CD4-positive, alpha-beta T cell treated with Interleukin-6 for 4 hours (primary cell): ENCODE data around the gene RHOBTB3.
"Not testable (repeated sequence)": the region's sequence is repeated elsewhere in the genome, so short reads cannot be mapped to it uniquely, and the experiment has no call there.

Experiments
- DNase-seq: peaks from one replicate; pipeline ENCODE4 v3.0.0-alpha.2; 2020; ENCODE audit warnings: mixed read lengths

The RHOBTB3 gene

GRCh38 chr5:95730730-95731570, at the start of gene RHOBTB3:
RHOBTB3 (plus strand) TSS chr5:95731336; CDS start chr5:95731683, 347 bp downstream.
- DNase-seq: peak; percentile 46

GRCh38 chr5:95682891-95683290, 48.2 kb upstream of the RHOBTB3 start, which contains the start of gene SPATA9:
SPATA9 (minus strand) TSS chr5:95682991; CDS start chr5:95682854, 137 bp downstream.
- DNase-seq: no peak

- no peak for DNase-seq
Measured at GRCh38 chr5:95684361-95684760, 46.8 kb upstream of the RHOBTB3 start.

GRCh38 chr5:95686651-95687050, 44.5 kb upstream of the RHOBTB3 start:
- DNase-seq: no peak

- DNase-seq: no peak
Measured at GRCh38 chr5:95689680-95690079, 41.5 kb upstream of the RHOBTB3 start.

GRCh38 chr5:95690333-95690732, 40.8 kb upstream of the RHOBTB3 start:
- DNase-seq: no peak

- DNase-seq: no peak
Measured at GRCh38 chr5:95697781-95698681, 33.1 kb upstream of the RHOBTB3 start.

GRCh38 chr5:95699337-95699736, 31.8 kb upstream of the RHOBTB3 start:
- no peak for DNase-seq

- no peak for DNase-seq
Measured at GRCh38 chr5:95701074-95701473, 30.1 kb upstream of the RHOBTB3 start.

GRCh38 chr5:95704150-95704549, 27.0 kb upstream of the RHOBTB3 start:
- no peak for DNase-seq

- DNase-seq: not testable (repeated sequence)
Measured at GRCh38 chr5:95706196-95706595, 24.9 kb upstream of the RHOBTB3 start.

GRCh38 chr5:95707055-95707454, 24.1 kb upstream of the RHOBTB3 start:
- no peak for DNase-seq

- not testable (repeated sequence) for DNase-seq
Measured at GRCh38 chr5:95707534-95708188, 23.5 kb upstream of the RHOBTB3 start.

- no peak for DNase-seq
Measured at GRCh38 chr5:95708876-95709275, 22.3 kb upstream of the RHOBTB3 start.

- DNase-seq: no peak
Measured at GRCh38 chr5:95709967-95710650, 21.0 kb upstream of the RHOBTB3 start.

- not testable (repeated sequence) for DNase-seq
Measured at GRCh38 chr5:95710651-95711500, 20.3 kb upstream of the RHOBTB3 start.

GRCh38 chr5:95711501-95712346, 19.4 kb upstream of the RHOBTB3 start:
- no peak for DNase-seq

GRCh38 chr5:95712347-95712958, 18.7 kb upstream of the RHOBTB3 start:
- no peak for DNase-seq

- not testable (repeated sequence) for DNase-seq
Measured at GRCh38 chr5:95713246-95713645, 17.9 kb upstream of the RHOBTB3 start.
